Thyroid gland (tissue), 4 donors: ENCODE results near the gene PPP4C.

ENCODE experiments used
- POLR2A ChIP-seq, 2 donors: fragments of 450-650 bp; IDR thresholded peaks; one replicate each; pipeline ENCODE4 v1.6.1; 2017; ENCODE audit warnings: antibody characterized with exemption in 2 of 2, mild to moderate bottlenecking in 2 of 2, moderate library complexity in 1 of 2
- TF ChIP-seq, protein P1 (sequence below), 6 experiments: fragments of 200-600 bp in 3 of 6; fragments of 450-650 bp in 3 of 6; sonication (generic) in 3 of 6; IDR thresholded peaks; one replicate each; pipeline ENCODE4 v1.5.1; 2016 to 2019; ENCODE audit warnings: antibody characterized with exemption in 6 of 6, mild to moderate bottlenecking in 2 of 6, inconsistent platforms in 1 of 6, moderate library complexity in 1 of 6

DNA sequence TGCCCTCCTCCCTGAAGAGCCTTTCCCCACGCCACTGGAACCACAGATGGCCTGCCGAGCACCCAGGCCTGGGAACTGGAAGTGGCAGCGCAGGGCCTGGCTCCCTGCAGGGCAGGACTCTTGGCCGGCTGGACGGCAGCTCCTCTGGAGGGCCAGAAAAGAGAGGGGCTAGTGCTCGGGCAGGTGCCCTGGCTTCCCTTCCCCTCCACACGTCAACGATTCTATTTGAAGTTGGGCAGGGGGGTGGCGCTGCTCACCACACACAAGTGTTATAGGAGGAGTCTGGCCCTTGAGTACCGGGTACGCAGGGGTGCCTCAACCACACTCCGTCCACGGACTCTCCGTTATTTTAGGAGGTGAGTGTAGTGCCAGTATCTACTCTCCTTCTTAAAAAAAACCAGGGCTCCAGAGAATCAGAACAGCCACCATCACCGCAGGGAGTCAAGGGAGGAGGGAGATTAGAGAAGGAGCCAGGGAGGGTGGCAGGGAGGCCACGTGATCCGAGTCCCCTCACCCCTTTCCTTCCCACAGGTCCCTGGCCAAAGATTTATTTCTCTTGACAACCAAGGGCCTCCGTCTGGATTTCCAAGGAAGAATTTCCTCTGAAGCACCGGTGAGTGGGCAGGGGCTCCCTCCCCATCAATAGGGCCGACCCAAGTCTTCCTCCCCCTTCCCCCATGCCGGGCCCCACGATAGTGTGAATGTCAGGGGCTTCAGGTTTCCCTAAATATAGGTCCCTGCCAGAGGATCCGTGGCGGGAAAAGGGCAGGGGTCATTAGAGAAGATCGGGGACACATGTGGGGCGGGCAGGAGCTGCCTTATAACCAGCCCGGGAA lies 11.7 kb upstream of the PPP4C start:
- TF ChIP-seq, protein P1, sequence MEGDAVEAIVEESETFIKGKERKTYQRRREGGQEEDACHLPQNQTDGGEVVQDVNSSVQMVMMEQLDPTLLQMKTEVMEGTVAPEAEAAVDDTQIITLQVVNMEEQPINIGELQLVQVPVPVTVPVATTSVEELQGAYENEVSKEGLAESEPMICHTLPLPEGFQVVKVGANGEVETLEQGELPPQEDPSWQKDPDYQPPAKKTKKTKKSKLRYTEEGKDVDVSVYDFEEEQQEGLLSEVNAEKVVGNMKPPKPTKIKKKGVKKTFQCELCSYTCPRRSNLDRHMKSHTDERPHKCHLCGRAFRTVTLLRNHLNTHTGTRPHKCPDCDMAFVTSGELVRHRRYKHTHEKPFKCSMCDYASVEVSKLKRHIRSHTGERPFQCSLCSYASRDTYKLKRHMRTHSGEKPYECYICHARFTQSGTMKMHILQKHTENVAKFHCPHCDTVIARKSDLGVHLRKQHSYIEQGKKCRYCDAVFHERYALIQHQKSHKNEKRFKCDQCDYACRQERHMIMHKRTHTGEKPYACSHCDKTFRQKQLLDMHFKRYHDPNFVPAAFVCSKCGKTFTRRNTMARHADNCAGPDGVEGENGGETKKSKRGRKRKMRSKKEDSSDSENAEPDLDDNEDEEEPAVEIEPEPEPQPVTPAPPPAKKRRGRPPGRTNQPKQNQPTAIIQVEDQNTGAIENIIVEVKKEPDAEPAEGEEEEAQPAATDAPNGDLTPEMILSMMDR (IDR thresholded peaks at IDR 0.05) = peak in 4 of 6 experiments; percentile 14 to 48 (median 30)
- peak in 1 of 2 donors; percentile 85 for TF ChIP-seq POLR2A (IDR thresholded peaks at IDR 0.05)
